ENCODE data around the gene HOXB8. TPM values are rescaled to one million over a fixed set of nuclear protein-coding genes. Genes with fewer than 3 reads are reported as not detected.

HOXB8 gene
- total and polyA plus RNA-seq, 10 of the 15 experiments (the other 5 are each of a cell fraction or from before 2014, with no cell fraction given), result 0.21 TPM; not detected in 9

DNA sequence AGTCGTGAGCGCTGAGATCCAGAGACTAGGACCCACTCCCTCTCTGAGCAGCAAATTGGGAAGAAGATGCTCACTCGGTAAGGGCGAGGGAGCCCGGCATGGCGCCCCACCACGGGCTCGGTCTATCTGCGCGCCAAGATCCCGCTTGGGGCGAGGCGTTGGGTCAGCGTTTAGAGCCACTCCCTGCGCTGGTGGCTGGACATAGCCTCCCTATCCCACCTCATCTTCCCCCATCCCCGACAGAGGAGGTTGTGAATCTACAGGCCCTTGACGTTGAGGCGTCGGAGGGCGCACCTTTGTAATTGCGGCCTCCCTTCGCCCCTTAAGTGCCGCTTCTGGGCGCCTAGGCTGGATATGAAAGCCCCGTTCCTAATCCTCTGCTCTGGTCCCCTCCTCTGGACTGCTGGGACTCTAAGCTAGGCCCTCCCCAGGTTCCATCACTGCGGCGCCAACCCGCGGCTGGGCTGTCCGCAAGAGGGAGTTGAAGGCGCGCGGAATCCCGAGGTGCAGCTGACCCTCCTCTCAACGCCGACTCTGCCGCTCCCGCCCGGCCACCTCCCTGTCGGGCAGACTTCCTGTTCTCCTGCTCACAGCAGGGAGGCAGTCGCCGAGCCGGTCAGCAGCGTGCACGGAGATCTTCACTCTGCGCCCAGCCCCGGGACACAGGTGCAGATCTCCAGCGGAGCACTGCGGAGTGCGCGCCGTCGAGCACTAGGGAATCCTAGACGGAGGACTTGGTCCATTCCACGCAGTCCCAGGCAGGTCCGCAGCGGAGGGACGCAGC, 27.2 kb upstream of the HOXB8 start (continued):
- TF ChIP-seq, protein P1, sequence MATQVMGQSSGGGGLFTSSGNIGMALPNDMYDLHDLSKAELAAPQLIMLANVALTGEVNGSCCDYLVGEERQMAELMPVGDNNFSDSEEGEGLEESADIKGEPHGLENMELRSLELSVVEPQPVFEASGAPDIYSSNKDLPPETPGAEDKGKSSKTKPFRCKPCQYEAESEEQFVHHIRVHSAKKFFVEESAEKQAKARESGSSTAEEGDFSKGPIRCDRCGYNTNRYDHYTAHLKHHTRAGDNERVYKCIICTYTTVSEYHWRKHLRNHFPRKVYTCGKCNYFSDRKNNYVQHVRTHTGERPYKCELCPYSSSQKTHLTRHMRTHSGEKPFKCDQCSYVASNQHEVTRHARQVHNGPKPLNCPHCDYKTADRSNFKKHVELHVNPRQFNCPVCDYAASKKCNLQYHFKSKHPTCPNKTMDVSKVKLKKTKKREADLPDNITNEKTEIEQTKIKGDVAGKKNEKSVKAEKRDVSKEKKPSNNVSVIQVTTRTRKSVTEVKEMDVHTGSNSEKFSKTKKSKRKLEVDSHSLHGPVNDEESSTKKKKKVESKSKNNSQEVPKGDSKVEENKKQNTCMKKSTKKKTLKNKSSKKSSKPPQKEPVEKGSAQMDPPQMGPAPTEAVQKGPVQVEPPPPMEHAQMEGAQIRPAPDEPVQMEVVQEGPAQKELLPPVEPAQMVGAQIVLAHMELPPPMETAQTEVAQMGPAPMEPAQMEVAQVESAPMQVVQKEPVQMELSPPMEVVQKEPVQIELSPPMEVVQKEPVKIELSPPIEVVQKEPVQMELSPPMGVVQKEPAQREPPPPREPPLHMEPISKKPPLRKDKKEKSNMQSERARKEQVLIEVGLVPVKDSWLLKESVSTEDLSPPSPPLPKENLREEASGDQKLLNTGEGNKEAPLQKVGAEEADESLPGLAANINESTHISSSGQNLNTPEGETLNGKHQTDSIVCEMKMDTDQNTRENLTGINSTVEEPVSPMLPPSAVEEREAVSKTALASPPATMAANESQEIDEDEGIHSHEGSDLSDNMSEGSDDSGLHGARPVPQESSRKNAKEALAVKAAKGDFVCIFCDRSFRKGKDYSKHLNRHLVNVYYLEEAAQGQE (IDR thresholded peaks at IDR 0.05; ENCODE audit: low read depth, low read length), result no peak
- TF ChIP-seq, protein P2, sequence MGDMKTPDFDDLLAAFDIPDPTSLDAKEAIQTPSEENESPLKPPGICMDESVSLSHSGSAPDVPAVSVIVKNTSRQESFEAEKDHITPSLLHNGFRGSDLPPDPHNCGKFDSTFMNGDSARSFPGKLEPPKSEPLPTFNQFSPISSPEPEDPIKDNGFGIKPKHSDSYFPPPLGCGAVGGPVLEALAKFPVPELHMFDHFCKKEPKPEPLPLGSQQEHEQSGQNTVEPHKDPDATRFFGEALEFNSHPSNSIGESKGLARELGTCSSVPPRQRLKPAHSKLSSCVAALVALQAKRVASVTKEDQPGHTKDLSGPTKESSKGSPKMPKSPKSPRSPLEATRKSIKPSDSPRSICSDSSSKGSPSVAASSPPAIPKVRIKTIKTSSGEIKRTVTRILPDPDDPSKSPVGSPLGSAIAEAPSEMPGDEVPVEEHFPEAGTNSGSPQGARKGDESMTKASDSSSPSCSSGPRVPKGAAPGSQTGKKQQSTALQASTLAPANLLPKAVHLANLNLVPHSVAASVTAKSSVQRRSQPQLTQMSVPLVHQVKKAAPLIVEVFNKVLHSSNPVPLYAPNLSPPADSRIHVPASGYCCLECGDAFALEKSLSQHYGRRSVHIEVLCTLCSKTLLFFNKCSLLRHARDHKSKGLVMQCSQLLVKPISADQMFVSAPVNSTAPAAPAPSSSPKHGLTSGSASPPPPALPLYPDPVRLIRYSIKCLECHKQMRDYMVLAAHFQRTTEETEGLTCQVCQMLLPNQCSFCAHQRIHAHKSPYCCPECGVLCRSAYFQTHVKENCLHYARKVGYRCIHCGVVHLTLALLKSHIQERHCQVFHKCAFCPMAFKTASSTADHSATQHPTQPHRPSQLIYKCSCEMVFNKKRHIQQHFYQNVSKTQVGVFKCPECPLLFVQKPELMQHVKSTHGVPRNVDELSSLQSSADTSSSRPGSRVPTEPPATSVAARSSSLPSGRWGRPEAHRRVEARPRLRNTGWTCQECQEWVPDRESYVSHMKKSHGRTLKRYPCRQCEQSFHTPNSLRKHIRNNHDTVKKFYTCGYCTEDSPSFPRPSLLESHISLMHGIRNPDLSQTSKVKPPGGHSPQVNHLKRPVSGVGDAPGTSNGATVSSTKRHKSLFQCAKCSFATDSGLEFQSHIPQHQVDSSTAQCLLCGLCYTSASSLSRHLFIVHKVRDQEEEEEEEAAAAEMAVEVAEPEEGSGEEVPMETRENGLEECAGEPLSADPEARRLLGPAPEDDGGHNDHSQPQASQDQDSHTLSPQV (IDR thresholded peaks at IDR 0.05), result no peak
- TF ChIP-seq HDAC2 (IDR thresholded peaks at IDR 0.05) (no peak), RB1 (IDR thresholded peaks at IDR 0.05; ENCODE audit: borderline replicate concordance) (no peak)
